ENCODE data around the gene MTRF1L. TPM values are rescaled to one million over a fixed set of nuclear protein-coding genes. Genes with fewer than 3 reads are reported as not detected.
"Not testable (repeated sequence)": the region's sequence is repeated elsewhere in the genome, so short reads cannot be mapped to it uniquely, and the experiment has no call there.

Gene MTRF1L
- total RNA-seq, 1 experiment from 2014 or later: 25.5 TPM

DNA sequence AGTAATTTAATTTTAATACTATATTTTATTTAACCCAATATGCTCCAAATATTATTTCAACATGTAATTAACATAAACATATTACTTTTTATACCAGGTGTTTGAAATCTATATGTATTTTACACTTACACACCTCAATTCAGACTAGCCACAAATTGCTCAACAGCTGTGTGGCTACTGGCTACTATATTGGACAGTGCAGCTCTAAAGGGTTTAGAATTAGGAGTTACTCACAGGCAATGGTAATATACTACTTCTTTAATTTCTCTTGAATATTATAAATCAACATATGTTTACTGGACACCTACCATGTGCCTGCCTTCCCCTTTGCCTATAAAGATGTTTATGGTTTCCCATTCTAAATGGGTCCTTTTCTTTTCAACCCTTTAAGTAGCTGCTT is 2.3 kb downstream of the MTRF1L start:
- BruUV-seq (replicated peaks): no TSS peak
- Mint-ChIP-seq H3K9me3 (ENCODE audit: unreplicated experiment) (no peaks in the 10 kb centered on the region), H3K4me1 (ENCODE audit: insufficient read depth, unreplicated experiment) (peaks cover 37% of the 10 kb centered on the region), H3K4me3 (ENCODE audit: unreplicated experiment) (peak overlapping the region; percentile 99), H3K36me3 (ENCODE audit: insufficient read depth, unreplicated experiment) (peaks cover 42% of the 10 kb centered on the region), H3K27ac (ENCODE audit: low read depth, unreplicated experiment) (peak overlapping the region; percentile 13), H3K27me3 (ENCODE audit: insufficient read depth, unreplicated experiment) (no peaks in the 10 kb centered on the region)
- intact Hi-C loops (cut with micrococcal nuclease): no loop called here
- TF ChIP-seq, protein P1, sequence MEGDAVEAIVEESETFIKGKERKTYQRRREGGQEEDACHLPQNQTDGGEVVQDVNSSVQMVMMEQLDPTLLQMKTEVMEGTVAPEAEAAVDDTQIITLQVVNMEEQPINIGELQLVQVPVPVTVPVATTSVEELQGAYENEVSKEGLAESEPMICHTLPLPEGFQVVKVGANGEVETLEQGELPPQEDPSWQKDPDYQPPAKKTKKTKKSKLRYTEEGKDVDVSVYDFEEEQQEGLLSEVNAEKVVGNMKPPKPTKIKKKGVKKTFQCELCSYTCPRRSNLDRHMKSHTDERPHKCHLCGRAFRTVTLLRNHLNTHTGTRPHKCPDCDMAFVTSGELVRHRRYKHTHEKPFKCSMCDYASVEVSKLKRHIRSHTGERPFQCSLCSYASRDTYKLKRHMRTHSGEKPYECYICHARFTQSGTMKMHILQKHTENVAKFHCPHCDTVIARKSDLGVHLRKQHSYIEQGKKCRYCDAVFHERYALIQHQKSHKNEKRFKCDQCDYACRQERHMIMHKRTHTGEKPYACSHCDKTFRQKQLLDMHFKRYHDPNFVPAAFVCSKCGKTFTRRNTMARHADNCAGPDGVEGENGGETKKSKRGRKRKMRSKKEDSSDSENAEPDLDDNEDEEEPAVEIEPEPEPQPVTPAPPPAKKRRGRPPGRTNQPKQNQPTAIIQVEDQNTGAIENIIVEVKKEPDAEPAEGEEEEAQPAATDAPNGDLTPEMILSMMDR (IDR thresholded peaks at IDR 0.05; ENCODE audit: unreplicated experiment): no peak
- POLR2A ChIA-PET: interaction anchor here (0.7 to 8.0 kb wide), 6 partner anchors 9 to 1059 kb away, joined by 3 to 100 read pairs (median 10); partner anchors contain the start of gene FBXO5
- no peak for DNase-seq (ENCODE audit: unreplicated experiment)
- CTCF ChIA-PET: interaction anchor here (0.7 to 1.4 kb wide), 3 partner anchors 9 to 52 kb away, joined by 3 to 4 read pairs (median 3); no protein-coding TSS in a partner anchor

GRCh38 chr6:152999538-152999937 is 3.0 kb downstream of the MTRF1L start:
- H3K4me3 Mint-ChIP-seq (ENCODE audit: unreplicated experiment): peak overlapping the region; percentile 32
- H3K27ac Mint-ChIP-seq (ENCODE audit: low read depth, unreplicated experiment): peak overlapping the region; percentile 13
- BruUV-seq (replicated peaks); H3K27me3 Mint-ChIP-seq (ENCODE audit: insufficient read depth, unreplicated experiment); DNase-seq (ENCODE audit: unreplicated experiment); intact Hi-C loops (cut with micrococcal nuclease); H3K9me3 Mint-ChIP-seq (ENCODE audit: unreplicated experiment): not testable (repeated sequence)
- peaks cover 37% of the 10 kb centered on the region for H3K4me1 Mint-ChIP-seq (ENCODE audit: insufficient read depth, unreplicated experiment)
- POLR2A ChIA-PET: interaction anchor here (0.8 to 8.0 kb wide), 2 partner anchors 15 to 1060 kb away, joined by 3 to 100 read pairs; partner anchors contain the start of gene FBXO5
- peaks cover 48% of the 10 kb centered on the region for H3K36me3 Mint-ChIP-seq (ENCODE audit: insufficient read depth, unreplicated experiment)
- CTCF ChIA-PET: interaction anchor here (1.4 kb wide), 1 partner anchor 45 kb away, joined by 4 read pairs; no protein-coding TSS in a partner anchor

DNA sequence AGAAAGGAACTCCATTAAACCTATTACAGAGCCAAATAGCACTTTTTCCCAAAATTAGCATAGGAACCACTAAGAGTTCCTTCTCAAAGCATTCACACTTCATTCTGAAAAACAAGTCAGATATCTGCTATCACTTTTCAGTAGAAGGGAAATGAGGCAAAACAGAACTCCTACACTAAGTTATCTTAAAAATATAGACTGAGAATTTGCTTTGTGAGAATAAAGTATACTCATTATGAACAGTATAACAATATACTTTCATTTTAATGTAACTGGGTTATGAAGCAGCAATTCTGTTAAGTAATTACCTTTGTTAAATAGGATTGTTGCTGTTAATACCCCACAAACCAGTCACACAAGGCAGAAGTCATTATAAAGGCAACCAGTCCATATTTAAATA is 8.7 kb downstream of the MTRF1L start:
- H3K36me3 Mint-ChIP-seq (ENCODE audit: insufficient read depth, unreplicated experiment): peaks cover 67% of the 10 kb centered on the region
- H3K4me1 Mint-ChIP-seq (ENCODE audit: insufficient read depth, unreplicated experiment): peaks cover 9% of the 10 kb centered on the region
- no TSS peak for BruUV-seq (replicated peaks)
- no peak for DNase-seq (ENCODE audit: unreplicated experiment)
- CTCF ChIA-PET: no interaction called here
- H3K9me3 Mint-ChIP-seq (ENCODE audit: unreplicated experiment): no peaks in the 10 kb centered on the region
- TF ChIP-seq, protein P1 (IDR thresholded peaks at IDR 0.05; ENCODE audit: unreplicated experiment): no peak
- intact Hi-C loops (cut with micrococcal nuclease): no loop called here
- no peaks in the 10 kb centered on the region for H3K27me3 Mint-ChIP-seq (ENCODE audit: insufficient read depth, unreplicated experiment)
- H3K4me3 Mint-ChIP-seq (ENCODE audit: unreplicated experiment): no peak overlapping the region
- H3K27ac Mint-ChIP-seq (ENCODE audit: low read depth, unreplicated experiment): no peak overlapping the region
- POLR2A ChIA-PET: no interaction called here

- Mint-ChIP-seq H3K4me1 (ENCODE audit: insufficient read depth, unreplicated experiment) (peaks cover 8% of the 10 kb centered on the region), H3K4me3 (ENCODE audit: unreplicated experiment) (no peak overlapping the region), H3K36me3 (ENCODE audit: insufficient read depth, unreplicated experiment) (peaks cover 65% of the 10 kb centered on the region), H3K9me3 (ENCODE audit: unreplicated experiment) (no peaks in the 10 kb centered on the region), H3K27me3 (ENCODE audit: insufficient read depth, unreplicated experiment) (no peaks in the 10 kb centered on the region), H3K27ac (ENCODE audit: low read depth, unreplicated experiment) (peak overlapping the region; percentile 27)
- TF ChIP-seq, protein P1 (IDR thresholded peaks at IDR 0.05; ENCODE audit: unreplicated experiment): no peak
- no peak for DNase-seq (ENCODE audit: unreplicated experiment)
- CTCF ChIA-PET: no interaction called here
- intact Hi-C loops (cut with micrococcal nuclease): no loop called here
- BruUV-seq (replicated peaks): no TSS peak
- POLR2A ChIA-PET: interaction anchor here (1.2 kb wide), 1 partner anchor 10 kb away, joined by 4 read pairs; no protein-coding TSS in a partner anchor
These were observed 9.1 kb downstream of the MTRF1L start for GRCh38 chr6:152993431-152993830.
